GM12801 (cell line): ENCODE data around the gene OXSM.

Experiments
- TF ChIP-seq, protein P1 (sequence below): IDR thresholded peaks from one replicate; pipeline ENCODE4 v1.5.1; 2011; ENCODE audit warnings: control low read depth; ENCODE audit not compliant: insufficient read length; ENCODE audit errors: extremely low read depth

Gene OXSM

DNA sequence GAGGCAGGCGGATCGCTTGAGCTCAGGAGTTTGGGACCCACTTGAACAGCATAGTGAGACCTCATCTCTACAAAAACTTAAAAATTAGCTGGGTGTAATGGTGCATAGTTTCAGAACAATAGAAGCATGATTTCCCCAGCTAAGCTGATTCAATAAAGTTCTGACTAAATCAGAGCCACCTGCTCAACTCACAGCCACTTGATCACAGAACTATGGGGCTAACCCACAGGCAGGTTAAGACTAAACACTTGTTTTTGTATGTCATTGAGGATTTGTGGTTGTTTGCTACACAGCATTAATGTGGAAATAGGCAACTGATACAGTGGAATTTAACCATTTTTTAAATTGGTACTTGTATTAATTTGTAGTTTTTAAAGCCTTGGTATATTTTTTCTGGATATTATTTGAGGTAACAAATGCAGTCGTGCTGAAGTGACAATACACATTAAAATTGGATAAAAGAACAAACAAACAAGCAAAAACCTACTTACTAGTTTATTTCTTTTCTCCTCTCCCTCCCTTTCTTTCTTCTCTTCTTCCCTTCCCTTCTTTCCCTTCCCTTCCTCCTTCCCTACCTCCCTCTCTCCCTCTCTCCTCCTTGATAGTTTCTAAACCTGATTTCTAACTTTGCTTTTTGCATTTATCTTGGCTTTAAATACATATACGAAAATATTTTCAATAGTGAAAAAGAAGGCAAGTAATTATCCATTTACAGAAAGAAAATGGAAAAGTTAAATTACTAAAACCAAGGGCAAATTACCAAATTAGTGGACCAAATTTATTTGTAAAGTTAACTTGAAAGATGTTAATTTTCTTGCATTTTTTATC, 32.1 kb downstream of the OXSM start:
- TF ChIP-seq, protein P1, sequence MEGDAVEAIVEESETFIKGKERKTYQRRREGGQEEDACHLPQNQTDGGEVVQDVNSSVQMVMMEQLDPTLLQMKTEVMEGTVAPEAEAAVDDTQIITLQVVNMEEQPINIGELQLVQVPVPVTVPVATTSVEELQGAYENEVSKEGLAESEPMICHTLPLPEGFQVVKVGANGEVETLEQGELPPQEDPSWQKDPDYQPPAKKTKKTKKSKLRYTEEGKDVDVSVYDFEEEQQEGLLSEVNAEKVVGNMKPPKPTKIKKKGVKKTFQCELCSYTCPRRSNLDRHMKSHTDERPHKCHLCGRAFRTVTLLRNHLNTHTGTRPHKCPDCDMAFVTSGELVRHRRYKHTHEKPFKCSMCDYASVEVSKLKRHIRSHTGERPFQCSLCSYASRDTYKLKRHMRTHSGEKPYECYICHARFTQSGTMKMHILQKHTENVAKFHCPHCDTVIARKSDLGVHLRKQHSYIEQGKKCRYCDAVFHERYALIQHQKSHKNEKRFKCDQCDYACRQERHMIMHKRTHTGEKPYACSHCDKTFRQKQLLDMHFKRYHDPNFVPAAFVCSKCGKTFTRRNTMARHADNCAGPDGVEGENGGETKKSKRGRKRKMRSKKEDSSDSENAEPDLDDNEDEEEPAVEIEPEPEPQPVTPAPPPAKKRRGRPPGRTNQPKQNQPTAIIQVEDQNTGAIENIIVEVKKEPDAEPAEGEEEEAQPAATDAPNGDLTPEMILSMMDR = no peak

GRCh38 chr3:25823314-25823713, 33.4 kb downstream of the OXSM start:
- TF ChIP-seq, protein P1 = no peak

- TF ChIP-seq, protein P1 = no peak
These were observed 36.6 kb downstream of the OXSM start for GRCh38 chr3:25826510-25826909.

DNA sequence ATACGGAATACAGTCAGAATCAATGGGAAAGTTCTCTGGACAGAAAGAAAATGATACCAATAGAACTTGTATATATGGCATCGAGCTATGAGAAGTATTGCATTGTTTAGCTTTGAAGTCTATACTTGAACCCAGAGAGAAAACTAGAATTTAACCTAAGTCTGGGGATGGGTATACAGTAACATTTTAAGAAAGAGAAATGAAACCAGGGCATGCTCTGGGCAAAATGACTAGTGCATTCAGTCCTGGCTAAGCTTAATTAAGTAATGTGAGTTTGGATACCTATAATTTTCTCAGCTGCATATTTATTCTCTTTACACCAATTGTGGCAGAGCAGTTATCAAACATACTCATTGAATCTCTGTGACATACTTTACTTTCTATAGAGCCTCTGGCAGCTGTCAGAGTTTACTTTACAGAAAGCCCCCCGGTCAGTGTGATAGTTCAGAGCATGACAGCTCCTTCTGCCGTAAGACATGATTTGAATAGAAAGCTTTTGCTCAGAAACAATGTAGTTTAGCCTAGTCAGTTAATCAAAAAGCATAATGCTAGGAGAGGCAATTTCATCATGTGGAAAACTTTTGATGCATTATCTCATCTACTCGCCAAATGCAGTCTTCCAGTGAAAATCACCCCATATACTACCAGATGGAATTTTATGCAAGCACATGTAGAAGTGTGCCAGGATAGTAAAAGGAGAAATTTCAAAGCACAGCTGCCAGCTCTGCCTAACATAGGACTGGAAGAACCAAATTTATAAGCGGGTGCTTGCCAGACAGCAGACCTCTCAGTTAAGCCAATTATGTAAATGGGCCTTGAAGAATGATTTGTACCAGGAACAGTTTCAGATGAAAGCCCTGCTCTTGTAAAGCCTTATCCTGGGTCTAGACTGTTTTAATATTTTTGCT, 40.7 kb downstream of the OXSM start:
- TF ChIP-seq, protein P1 = no peak

DNA sequence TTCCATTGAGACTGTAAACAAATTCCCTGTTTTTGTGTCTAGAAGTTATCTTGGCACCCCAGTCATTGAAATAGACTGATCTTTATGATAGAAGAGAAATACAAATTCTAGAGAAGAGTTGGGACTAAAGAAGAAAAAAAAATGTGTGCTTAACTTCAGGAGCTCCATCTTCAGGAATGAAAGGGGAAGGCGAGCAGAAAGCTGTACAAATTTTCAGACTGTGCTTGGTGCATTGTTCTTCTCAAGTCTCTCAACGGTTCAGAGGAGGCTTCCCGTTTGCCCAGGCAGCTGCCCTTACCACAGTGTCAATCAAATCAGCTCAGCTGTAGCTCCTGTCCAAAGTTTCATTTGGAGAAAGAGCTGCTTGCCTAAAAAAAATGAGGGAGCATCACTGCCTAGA, 41.7 kb downstream of the OXSM start:
- TF ChIP-seq, protein P1 = no peak

DNA sequence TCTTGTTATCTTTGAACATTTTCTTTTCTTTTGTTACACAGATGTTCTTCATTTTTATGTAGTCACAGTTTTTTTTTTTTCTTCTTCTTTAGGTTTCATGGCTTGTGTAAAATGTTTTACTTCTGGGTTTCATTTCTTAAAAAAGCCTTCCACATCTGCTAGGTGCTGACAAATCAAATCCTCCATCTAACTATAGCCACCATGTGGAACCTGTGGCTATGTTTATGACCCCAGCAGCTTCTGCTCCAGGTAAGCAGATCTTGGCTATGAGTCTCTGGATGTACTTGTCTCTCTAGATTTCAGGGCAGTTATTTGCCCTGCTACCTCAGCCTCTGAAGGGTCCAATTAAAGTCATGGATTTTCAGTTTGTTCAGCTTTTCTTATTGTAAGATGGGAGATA, 44.5 kb downstream of the OXSM start:
- TF ChIP-seq, protein P1 = no peak

- TF ChIP-seq, protein P1 = no peak
These were observed 46.7 kb downstream of the OXSM start for GRCh38 chr3:25836579-25836978.
